Small intestine (tissue), 7 donors: ENCODE data around the gene AMZ1. TPM values are rescaled to one million over a fixed set of nuclear protein-coding genes. Genes with fewer than 3 reads are reported as not detected.

Experiments used
- DNase-seq, 2 donors: peaks; one replicate each; pipeline versions ENCODE4 v3.0.0 to v3.0.0-alpha.2; 2013
- FAIRE-seq: peaks from 2 replicates; lab custom pipeline; 2012; peaks lifted over from hg19 to GRCh38; lab: Jason Lieb, UNC
- H3K27ac ChIP-seq, 3 donors: one replicate each; pipeline ENCODE4 v1.5.1; 2013; ENCODE audit warnings: low read length in 2 of 3, mild to moderate bottlenecking in 2 of 3, control low read depth in 1 of 3, inconsistent platforms in 1 of 3, low read depth in 1 of 3, moderate library complexity in 1 of 3
- H3K27me3 ChIP-seq, 3 donors: one replicate each; pipeline ENCODE4 v1.6.1; 2013; ENCODE audit warnings: low read length in 3 of 3, inconsistent platforms in 1 of 3; ENCODE audit not compliant: control insufficient read depth in 3 of 3, insufficient read depth in 3 of 3
- H3K36me3 ChIP-seq, 3 donors: one replicate each; pipeline ENCODE4 v1.6.1; 2013; ENCODE audit warnings: low read length in 3 of 3, inconsistent platforms in 1 of 3, low read depth in 1 of 3, mild to moderate bottlenecking in 1 of 3, moderate library complexity in 1 of 3; ENCODE audit not compliant: control insufficient read depth in 3 of 3, insufficient read depth in 2 of 3
- H3K4me1 ChIP-seq, 3 donors: one replicate each; pipeline ENCODE4 v1.6.1; 2013; ENCODE audit warnings: low read length in 2 of 3, inconsistent platforms in 1 of 3, low read depth in 1 of 3, mild to moderate bottlenecking in 1 of 3, moderate library complexity in 1 of 3; ENCODE audit not compliant: control insufficient read depth in 3 of 3, insufficient read depth in 2 of 3
- H3K4me3 ChIP-seq, 3 donors: one replicate each; pipeline ENCODE4 v1.5.1; 2013; ENCODE audit warnings: low read length in 3 of 3, control low read depth in 1 of 3, inconsistent platforms in 1 of 3, low read depth in 1 of 3, mild to moderate bottlenecking in 1 of 3, moderate library complexity in 1 of 3
- H3K9me3 ChIP-seq, 2 donors: one replicate each; pipeline ENCODE4 v1.6.1; 2013; ENCODE audit warnings: low read depth in 1 of 2, low read length in 1 of 2; ENCODE audit not compliant: control insufficient read depth in 2 of 2, insufficient read depth in 1 of 2
- WGBS, 3 donors: extraction: QIAGEN DNeasy Blood & Tissue Kit; methylation state at CpG; one replicate each; pipeline ENCODE4 v1.1.7; 2013; 5-methylcytosine and 5-hydroxymethylcytosine counted together
- polyA plus RNA-seq, 4 donors: library from polyadenylated mRNA; stranded (reverse) in 3 of 4; unstranded in 1 of 4; fragments of 200-250 nt in 3 of 4; fragments of 120-200 nt in 1 of 4; gene quantifications; one replicate each; pipeline versions ENCODE4 v1.2.1 to v1.2.3, GENCODE V29; 2013
- donor health status: healthy with polysubstance abuse.
- donor health status: control.
- donor health status: control.
- donor health status: Bipolar disorder and iron deficiency.
- donor health status: healthy.

Gene AMZ1
- polyA plus RNA-seq, 4 donors, result 0.07 to 0.24 TPM; not detected in 2

GRCh38 chr7:2661602-2662272, 26.3 kb upstream of the AMZ1 start:
- Histone ChIP-seq H3K4me1 (peaks cover 0 to 9% (median 0%) of the 10 kb centered on the region in 3 donors), H3K4me3 (no peak overlapping the region), H3K27ac (no peak overlapping the region), H3K27me3 (no peaks in the 10 kb centered on the region), H3K9me3 (peaks cover 0 to 2% of the 10 kb centered on the region in 2 donors), H3K36me3 (peaks cover 2 to 74% (median 7%) of the 10 kb centered on the region in 3 donors)
- FAIRE-seq, result no peak
- DNase-seq, result no peak
- 74 to 87% (median 82%) methylated on average over 32 to 43 of the region's 43 CpGs for WGBS, 3 donors

GRCh38 chr7:2662273-2663120, 25.5 kb upstream of the AMZ1 start:
- DNase-seq (no peak), FAIRE-seq (no peak)
- H3K9me3 ChIP-seq, result peaks cover 0 to 8% of the 10 kb centered on the region in 2 donors
- peaks cover 2 to 67% (median 7%) of the 10 kb centered on the region in 3 donors for H3K36me3 ChIP-seq
- no peak overlapping the region for H3K27ac ChIP-seq
- H3K4me3 ChIP-seq, result no peak overlapping the region
- peaks cover 0 to 9% (median 0%) of the 10 kb centered on the region in 3 donors for H3K4me1 ChIP-seq
- WGBS, 3 donors, result 76 to 80% (median 77%) methylated on average over 30 to 33 of the region's 33 CpGs
- H3K27me3 ChIP-seq, result no peaks in the 10 kb centered on the region

- Histone ChIP-seq H3K27ac (no peak overlapping the region), H3K9me3 (peaks cover 0 to 8% of the 10 kb centered on the region in 2 donors), H3K4me3 (no peak overlapping the region), H3K4me1 (peaks cover 0 to 9% (median 0%) of the 10 kb centered on the region in 3 donors), H3K27me3 (no peaks in the 10 kb centered on the region), H3K36me3 (peaks cover 2 to 59% (median 3%) of the 10 kb centered on the region in 3 donors)
- no peak for FAIRE-seq
- no peak for DNase-seq
- 68 to 75% (median 73%) methylated on average over 28 to 30 of the region's 30 CpGs for WGBS, 3 donors
Measured at GRCh38 chr7:2663121-2663886, 24.7 kb upstream of the AMZ1 start.

- no peaks in the 10 kb centered on the region for H3K27me3 ChIP-seq
- FAIRE-seq, result no peak
- no peak overlapping the region for H3K27ac ChIP-seq
- WGBS, 3 donors, result 52 to 63% (median 58%) methylated on average over 4 of the region's 4 CpGs
- H3K36me3 ChIP-seq, result peaks cover 2 to 52% (median 3%) of the 10 kb centered on the region in 3 donors
- H3K4me1 ChIP-seq, result peaks cover 0 to 9% (median 0%) of the 10 kb centered on the region in 3 donors
- peaks cover 0 to 8% of the 10 kb centered on the region in 2 donors for H3K9me3 ChIP-seq
- H3K4me3 ChIP-seq, result no peak overlapping the region
- no peak for DNase-seq
Measured at GRCh38 chr7:2663960-2664359, 24.0 kb upstream of the AMZ1 start.

GRCh38 chr7:2665359-2665791, 22.6 kb upstream of the AMZ1 start:
- no peak overlapping the region for H3K27ac ChIP-seq
- peaks cover 0 to 9% (median 0%) of the 10 kb centered on the region in 3 donors for H3K4me1 ChIP-seq
- no peak overlapping the region for H3K4me3 ChIP-seq
- peaks cover 0 to 8% of the 10 kb centered on the region in 2 donors for H3K9me3 ChIP-seq
- H3K36me3 ChIP-seq, result peaks cover 0 to 38% (median 0%) of the 10 kb centered on the region in 3 donors
- DNase-seq (no peak), FAIRE-seq (no peak)
- 57 to 62% (median 60%) methylated on average over 26 to 33 of the region's 33 CpGs for WGBS, 3 donors
- no peaks in the 10 kb centered on the region for H3K27me3 ChIP-seq

GRCh38 chr7:2666155-2666554, 21.8 kb upstream of the AMZ1 start:
- peaks cover 0 to 9% (median 0%) of the 10 kb centered on the region in 3 donors for H3K4me1 ChIP-seq
- 5 to 57% (median 24%) methylated on average over 4 to 6 of the region's 6 CpGs for WGBS, 3 donors
- peaks cover 0 to 2% (median 0%) of the 10 kb centered on the region in 3 donors for H3K27me3 ChIP-seq
- DNase-seq (peak in 1 of 2 donors; percentile 15), FAIRE-seq (no peak)
- peaks cover 0 to 8% of the 10 kb centered on the region in 2 donors for H3K9me3 ChIP-seq
- peaks cover 0 to 30% (median 0%) of the 10 kb centered on the region in 3 donors for H3K36me3 ChIP-seq
- no peak overlapping the region for H3K27ac ChIP-seq
- H3K4me3 ChIP-seq, result no peak overlapping the region

GRCh38 chr7:2666588-2667250, 21.3 kb upstream of the AMZ1 start:
- Histone ChIP-seq H3K9me3 (peaks cover 0 to 8% of the 10 kb centered on the region in 2 donors), H3K4me1 (peaks cover 0 to 9% (median 0%) of the 10 kb centered on the region in 3 donors), H3K27ac (no peak overlapping the region), H3K36me3 (peaks cover 0 to 25% (median 0%) of the 10 kb centered on the region in 3 donors), H3K4me3 (no peak overlapping the region), H3K27me3 (peaks cover 0 to 3% (median 0%) of the 10 kb centered on the region in 3 donors)
- DNase-seq (peak; percentile 36 to 68), FAIRE-seq (no peak)
- whole genome bisulfite sequencing, 3 donors, result 23 to 55% (median 31%) methylated on average over 18 of the region's 18 CpGs
